ENCODE data around the gene LAIR2.

LAIR2 gene

GRCh38 chr19:54534156-54534555 is 31.5 kb downstream of the LAIR2 start:
- DNase-seq (ENCODE audit: low spot score) = no peak

GRCh38 chr19:54535601-54536000 is 33.0 kb downstream of the LAIR2 start:
- no peak for DNase-seq (ENCODE audit: low spot score)

DNA sequence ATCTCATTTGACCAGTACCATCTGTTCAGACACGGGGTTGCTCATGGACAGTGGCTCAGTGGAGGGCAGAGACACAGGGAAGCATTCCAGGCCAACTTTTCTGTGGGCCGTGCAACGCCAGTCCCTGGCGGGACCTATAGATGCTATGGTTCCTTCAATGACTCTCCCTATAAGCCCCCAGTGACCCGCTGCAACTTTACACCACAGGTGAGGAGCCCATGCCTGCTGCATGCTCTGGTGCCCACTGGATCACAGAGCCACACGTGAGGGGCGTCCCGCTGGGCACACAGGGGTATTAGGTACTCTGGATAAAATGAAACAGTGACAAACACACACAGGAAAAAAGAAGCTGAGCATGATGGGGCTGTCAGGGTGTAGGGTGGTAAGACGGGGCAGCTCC is 34.3 kb downstream of the LAIR2 start:
- DNase-seq (ENCODE audit: low spot score) = no peak

DNA sequence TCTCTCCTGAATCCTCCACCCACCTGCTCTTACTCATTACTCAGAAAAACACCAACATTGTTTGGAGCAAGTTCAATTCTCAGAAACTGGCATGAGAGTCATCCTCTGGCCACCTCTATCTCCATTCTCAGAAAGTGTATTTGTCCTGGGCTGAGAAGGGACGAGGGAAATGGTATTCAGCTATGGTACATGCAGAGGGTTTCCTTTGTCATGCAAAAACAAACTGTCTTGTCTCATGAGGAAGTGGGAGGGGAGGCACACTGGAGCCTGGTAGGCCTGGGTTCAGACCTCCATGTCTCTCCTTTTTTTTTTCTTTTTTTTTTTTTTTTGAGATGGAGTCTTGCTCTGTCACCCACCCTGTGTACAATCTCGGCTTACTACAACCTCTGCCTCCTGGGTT is 39.1 kb downstream of the LAIR2 start:
- DNase-seq (ENCODE audit: low spot score) = no peak

GRCh38 chr19:54548806-54549205 is 46.2 kb downstream of the LAIR2 start:
- no peak for DNase-seq (ENCODE audit: low spot score)

GRCh38 chr19:54549224-54549623 is 46.6 kb downstream of the LAIR2 start:
- no peak for DNase-seq (ENCODE audit: low spot score)

- DNase-seq (ENCODE audit: low spot score) = no peak
Observed at GRCh38 chr19:54551293-54551692, 48.7 kb downstream of the LAIR2 start.

GRCh38 chr19:54551950-54552912 is 49.6 kb downstream of the LAIR2 start:
- DNase-seq (ENCODE audit: low spot score) = no peak

DNA sequence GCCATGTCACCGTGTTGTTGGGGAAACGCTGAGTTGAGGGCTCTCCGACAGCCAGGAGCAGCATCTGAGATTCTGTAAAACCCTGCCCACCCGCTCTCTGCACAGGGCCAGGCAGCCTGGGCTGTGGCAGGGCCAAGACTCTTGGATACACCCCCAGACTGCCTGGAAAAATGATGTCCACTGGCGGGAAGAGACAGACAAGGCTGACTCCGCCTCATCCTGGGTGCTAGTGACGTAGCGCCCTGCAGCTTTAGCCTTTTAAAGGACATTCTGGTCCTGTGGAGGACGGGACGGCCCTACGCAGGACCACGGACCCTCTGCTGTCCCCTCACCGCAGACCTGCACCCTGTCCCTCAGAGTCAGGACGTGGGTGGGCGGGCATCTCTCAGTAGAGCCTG is 50.3 kb downstream of the LAIR2 start:
- no peak for DNase-seq (ENCODE audit: low spot score)

DNA sequence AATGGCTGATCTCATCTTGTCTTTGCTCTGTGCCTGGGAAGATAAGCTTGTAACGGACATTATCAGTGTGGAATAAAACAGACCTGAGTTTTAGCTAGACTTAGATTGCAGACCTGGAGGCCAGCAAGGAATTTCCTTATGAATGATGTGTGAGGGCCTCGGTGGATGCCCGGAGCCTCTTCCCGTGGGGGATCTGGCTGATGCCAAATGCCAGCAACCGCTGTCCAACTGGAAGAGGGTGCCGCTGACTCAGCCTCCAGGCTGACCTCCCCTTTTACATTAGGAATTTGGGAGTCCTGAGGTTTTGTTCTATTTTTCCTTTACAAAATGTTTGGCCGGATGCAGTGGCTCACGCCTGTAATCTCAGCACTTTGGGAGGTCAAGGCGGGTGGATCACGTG is 51.4 kb downstream of the LAIR2 start:
- DNase-seq (ENCODE audit: low spot score) = no peak

- DNase-seq (ENCODE audit: low spot score) = no peak
Observed at GRCh38 chr19:54554896-54555295, 52.3 kb downstream of the LAIR2 start.

- DNase-seq (ENCODE audit: low spot score) = no peak
Observed at GRCh38 chr19:54556194-54556593, 53.6 kb downstream of the LAIR2 start.

GRCh38 chr19:54558339-54558738 is 55.7 kb downstream of the LAIR2 start:
- no peak for DNase-seq (ENCODE audit: low spot score)
